K562 (cell line): Measurements from ENCODE around the gene ABCC5. TPM values are rescaled to one million over a fixed set of nuclear protein-coding genes. Genes with fewer than 3 reads are reported as not detected.

ENCODE experiments used
- ASH1L ChIP-seq: fragments of 450-650 bp; IDR thresholded peaks from 2 replicates; pipeline ENCODE4 v1.6.1; 2018; ENCODE audit warnings: borderline replicate concordance, mild to moderate bottlenecking, low read depth; ENCODE audit not compliant: partially characterized antibody
- CBX1 ChIP-seq: sonication (generic); IDR thresholded peaks from 2 replicates; pipeline ENCODE4 v1.6.1; 2016; ENCODE audit warnings: antibody characterized with exemption, low read depth, mild to moderate bottlenecking
- CHCHD3 ChIP-seq: fragments of 250-450 bp; sonication (Bioruptor Pico); IDR thresholded peaks from 2 replicates; pipeline ENCODE4 v2.1.2; 2022; ENCODE audit warnings: mild to moderate bottlenecking
- CREM ChIP-seq: IDR thresholded peaks from 2 replicates; pipeline ENCODE4 v1.6.1; 2014; ENCODE audit warnings: antibody characterized with exemption, low read depth
- CTBP1 ChIP-seq: fragments of 450-650 bp; IDR thresholded peaks from 2 replicates; pipeline ENCODE4 v1.6.1; 2016; ENCODE audit warnings: borderline replicate concordance
- DACH1 ChIP-seq: fragments of 450-650 bp; IDR thresholded peaks from 2 replicates; pipeline ENCODE4 v1.6.1; 2018; ENCODE audit not compliant: partially characterized antibody
- ERF ChIP-seq: fragments of 450-650 bp; formaldehyde crosslinking; IDR thresholded peaks from 2 replicates; pipeline ENCODE4 v1.4.0; 2020; ENCODE audit warnings: mild to moderate bottlenecking, mixed read lengths
- EZH2 ChIP-seq: IDR thresholded peaks from 2 replicates; pipeline ENCODE4 v1.6.1; 2012; ENCODE audit warnings: low read depth, mild to moderate bottlenecking, inconsistent platforms, low read length, borderline replicate concordance
- KDM1A ChIP-seq, 2 experiments: fragments of 450-650 bp; IDR thresholded peaks; 2 replicates each; pipeline ENCODE4 v1.6.1; 2016; ENCODE audit warnings: mild to moderate bottlenecking in 2 of 2
- LEF1 ChIP-seq: fragments of 450-650 bp; IDR thresholded peaks from 2 replicates; pipeline ENCODE4 v1.6.1; 2016; ENCODE audit warnings: mild to moderate bottlenecking
- MAFF ChIP-seq: IDR thresholded peaks from 2 replicates; pipeline ENCODE4 v1.6.1; 2012; ENCODE audit warnings: low read length, improper control_type of control experiment
- PCBP1 ChIP-seq: fragments of 200-400 bp; formaldehyde crosslinking; IDR thresholded peaks from 2 replicates; pipeline ENCODE4 v1.6.1; 2018; ENCODE audit warnings: mild to moderate bottlenecking, low read depth, low read length; ENCODE audit not compliant: poor library complexity, severe bottlenecking
- POLR3G ChIP-seq: IDR thresholded peaks from 2 replicates; pipeline ENCODE4 v1.6.1; 2011; ENCODE audit not compliant: insufficient read length, insufficient replicate concordance; ENCODE audit errors: extremely low read depth
- TCFL5 ChIP-seq: fragments of 250-450 bp; sonication (Bioruptor Pico); conservative IDR thresholded peaks from 2 replicates; pipeline ENCODE4 v1.6.1; 2021; ENCODE audit warnings: mild to moderate bottlenecking, moderate library complexity, matching md5 sums
- U2AF1 ChIP-seq: fragments of 200-400 bp; formaldehyde crosslinking; optimal IDR thresholded peaks from 2 replicates; pipeline ENCODE3; 2017; ENCODE audit warnings: mild to moderate bottlenecking, low read depth, low read length, moderate library complexity
- ZNF444 ChIP-seq: fragments of 250-450 bp; sonication (Bioruptor Pico); IDR thresholded peaks from 2 replicates; pipeline ENCODE4 v1.4.0; 2020; ENCODE audit warnings: mild to moderate bottlenecking, moderate library complexity
- ZNF699 ChIP-seq: fragments of 250-450 bp; sonication (Bioruptor Pico); IDR thresholded peaks from 2 replicates; pipeline ENCODE4 v1.8.0; 2021; ENCODE audit warnings: mild to moderate bottlenecking, moderate library complexity; ENCODE audit not compliant: insufficient replicate concordance
- ZNF780A ChIP-seq: fragments of 250-450 bp; sonication (Bioruptor Pico); IDR thresholded peaks from 2 replicates; pipeline ENCODE4 v1.5.0; 2021; ENCODE audit warnings: mild to moderate bottlenecking
- polyA plus RNA-seq, 8 experiments: library from polyadenylated mRNA; depleted of rRNA in 4 of 8; stranded (reverse) in 5 of 8; unstranded in 3 of 8; fragments of >200 nt; fragmentation: Nextera tagmentation in 2 of 8; fragmentation: Illumina TruSeq in 1 of 8; extraction: Ambion mirVana in 2 of 8; extraction: Trizol in 1 of 8; gene quantifications; 2 replicates each; pipeline versions ENCODE4 v1.2.1 to v1.2.3, GENCODE V29; 2011 to 2014; ENCODE audit warnings: inconsistent platforms in 1 of 8, missing spikeins in 1 of 8
- total RNA-seq, 7 experiments: library from RNA; depleted of rRNA in 6 of 7; stranded (reverse); fragments of >200 nt in 6 of 7; fragmentation: Illumina TruSeq in 2 of 7; extraction: Trizol in 2 of 7; gene quantifications; 2 replicates each; pipeline versions ENCODE4 v1.2.1 to v1.2.3, GENCODE V29; 2011 to 2021; ENCODE audit warnings: low replicate concordance in 1 of 7
- TF ChIP-seq, protein P1 (sequence below): sonication (generic); formaldehyde crosslinking; IDR thresholded peaks from 2 replicates; pipeline ENCODE4 v1.8.0; 2023; ENCODE audit warnings: mild to moderate bottlenecking, missing genetic modification reagents
- TF ChIP-seq, protein P2 (sequence below): fragments of 250-450 bp; sonication (Bioruptor Pico); IDR thresholded peaks from 2 replicates; pipeline ENCODE4 v1.8.0; 2022; ENCODE audit warnings: inconsistent platforms
- TF ChIP-seq, protein P3 (sequence below): fragments of 450-650 bp; IDR thresholded peaks from 2 replicates; pipeline ENCODE4 v1.6.1; 2017; ENCODE audit warnings: antibody characterized with exemption

ABCC5 gene
- total and polyA plus RNA-seq, 9 of the 15 experiments (the other 6 are each of a cell fraction or from before 2014, with no cell fraction given): 22.0 to 53.0 (median 41.9) TPM

DNA sequence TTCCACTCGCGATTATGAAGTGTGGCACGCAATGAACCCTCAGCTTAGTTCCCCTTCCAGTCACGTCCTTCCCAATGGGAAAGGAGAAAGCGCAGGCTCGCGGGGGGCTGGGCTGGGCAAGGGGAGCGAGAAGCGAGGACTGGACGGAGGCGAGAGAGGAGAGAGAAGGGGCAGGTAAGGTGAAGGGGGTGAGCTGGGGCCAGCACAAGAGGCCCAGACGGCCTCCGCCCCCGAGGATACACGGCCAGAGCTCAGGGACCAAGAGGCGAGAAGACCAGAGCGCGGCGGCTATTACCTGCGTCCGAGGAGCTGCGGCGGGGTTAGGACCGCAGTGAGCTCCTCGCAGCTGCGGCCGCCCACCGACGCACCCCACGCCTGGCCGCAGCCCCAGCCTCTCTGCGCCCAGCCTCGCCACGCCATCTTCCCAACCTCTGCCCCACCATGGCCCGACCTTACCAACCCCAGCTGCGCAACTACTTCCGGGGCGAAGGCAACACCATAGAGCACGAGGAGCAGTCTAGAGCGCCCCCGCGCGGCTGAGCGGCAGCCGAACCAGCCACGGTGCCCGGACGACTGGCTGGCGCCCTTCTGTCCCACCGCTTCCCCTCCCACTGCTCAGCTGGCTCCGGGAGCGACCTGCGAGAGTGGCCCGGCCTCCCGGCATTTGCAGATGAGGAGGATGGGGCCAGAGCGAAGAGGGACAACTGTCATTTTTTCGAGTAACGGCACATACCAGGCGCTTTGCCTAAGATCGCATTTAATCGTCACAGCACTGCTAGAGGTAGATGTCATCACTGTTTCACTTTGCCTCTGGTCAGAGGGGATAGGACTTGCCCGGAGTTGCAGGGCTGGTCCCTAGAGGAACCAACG is 133.0 kb downstream of the ABCC5 start, which contains the start of gene PARL (continued):
- TF ChIP-seq, protein P1, sequence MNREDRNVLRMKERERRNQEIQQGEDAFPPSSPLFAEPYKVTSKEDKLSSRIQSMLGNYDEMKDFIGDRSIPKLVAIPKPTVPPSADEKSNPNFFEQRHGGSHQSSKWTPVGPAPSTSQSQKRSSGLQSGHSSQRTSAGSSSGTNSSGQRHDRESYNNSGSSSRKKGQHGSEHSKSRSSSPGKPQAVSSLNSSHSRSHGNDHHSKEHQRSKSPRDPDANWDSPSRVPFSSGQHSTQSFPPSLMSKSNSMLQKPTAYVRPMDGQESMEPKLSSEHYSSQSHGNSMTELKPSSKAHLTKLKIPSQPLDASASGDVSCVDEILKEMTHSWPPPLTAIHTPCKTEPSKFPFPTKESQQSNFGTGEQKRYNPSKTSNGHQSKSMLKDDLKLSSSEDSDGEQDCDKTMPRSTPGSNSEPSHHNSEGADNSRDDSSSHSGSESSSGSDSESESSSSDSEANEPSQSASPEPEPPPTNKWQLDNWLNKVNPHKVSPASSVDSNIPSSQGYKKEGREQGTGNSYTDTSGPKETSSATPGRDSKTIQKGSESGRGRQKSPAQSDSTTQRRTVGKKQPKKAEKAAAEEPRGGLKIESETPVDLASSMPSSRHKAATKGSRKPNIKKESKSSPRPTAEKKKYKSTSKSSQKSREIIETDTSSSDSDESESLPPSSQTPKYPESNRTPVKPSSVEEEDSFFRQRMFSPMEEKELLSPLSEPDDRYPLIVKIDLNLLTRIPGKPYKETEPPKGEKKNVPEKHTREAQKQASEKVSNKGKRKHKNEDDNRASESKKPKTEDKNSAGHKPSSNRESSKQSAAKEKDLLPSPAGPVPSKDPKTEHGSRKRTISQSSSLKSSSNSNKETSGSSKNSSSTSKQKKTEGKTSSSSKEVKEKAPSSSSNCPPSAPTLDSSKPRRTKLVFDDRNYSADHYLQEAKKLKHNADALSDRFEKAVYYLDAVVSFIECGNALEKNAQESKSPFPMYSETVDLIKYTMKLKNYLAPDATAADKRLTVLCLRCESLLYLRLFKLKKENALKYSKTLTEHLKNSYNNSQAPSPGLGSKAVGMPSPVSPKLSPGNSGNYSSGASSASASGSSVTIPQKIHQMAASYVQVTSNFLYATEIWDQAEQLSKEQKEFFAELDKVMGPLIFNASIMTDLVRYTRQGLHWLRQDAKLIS (CRISPR knock-in tag): peak; percentile 94
- TF ChIP-seq EZH2 (no peak), ERF (CRISPR knock-in tag) (no peak), ZNF699 (no peak), CREM (peak; percentile 80), CHCHD3 (CRISPR knock-in tag) (no peak), PCBP1 (peak; percentile 67), CBX1 (peak; percentile 72; the same call in 1 of the 2 replicates), KDM1A (IDR thresholded peaks at IDR 0.05) (0 out of 4 replicates have a peak, but pooled peaks of 1 of the 2 experiments have one; percentile 11), MAFF (no peak), CTBP1 (peak; percentile 93), U2AF1 (no peak), LEF1 (no peak), ZNF780A (CRISPR knock-in tag) (no peak), DACH1 (peak; percentile 89), ZNF444 (no peak), POLR3G (no peak), TCFL5 (CRISPR knock-in tag) (no peak), ASH1L (no peak)
- TF ChIP-seq, protein P2, sequence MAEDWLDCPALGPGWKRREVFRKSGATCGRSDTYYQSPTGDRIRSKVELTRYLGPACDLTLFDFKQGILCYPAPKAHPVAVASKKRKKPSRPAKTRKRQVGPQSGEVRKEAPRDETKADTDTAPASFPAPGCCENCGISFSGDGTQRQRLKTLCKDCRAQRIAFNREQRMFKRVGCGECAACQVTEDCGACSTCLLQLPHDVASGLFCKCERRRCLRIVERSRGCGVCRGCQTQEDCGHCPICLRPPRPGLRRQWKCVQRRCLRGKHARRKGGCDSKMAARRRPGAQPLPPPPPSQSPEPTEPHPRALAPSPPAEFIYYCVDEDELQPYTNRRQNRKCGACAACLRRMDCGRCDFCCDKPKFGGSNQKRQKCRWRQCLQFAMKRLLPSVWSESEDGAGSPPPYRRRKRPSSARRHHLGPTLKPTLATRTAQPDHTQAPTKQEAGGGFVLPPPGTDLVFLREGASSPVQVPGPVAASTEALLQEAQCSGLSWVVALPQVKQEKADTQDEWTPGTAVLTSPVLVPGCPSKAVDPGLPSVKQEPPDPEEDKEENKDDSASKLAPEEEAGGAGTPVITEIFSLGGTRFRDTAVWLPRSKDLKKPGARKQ (CRISPR knock-in tag): no peak
- TF ChIP-seq, protein P3, sequence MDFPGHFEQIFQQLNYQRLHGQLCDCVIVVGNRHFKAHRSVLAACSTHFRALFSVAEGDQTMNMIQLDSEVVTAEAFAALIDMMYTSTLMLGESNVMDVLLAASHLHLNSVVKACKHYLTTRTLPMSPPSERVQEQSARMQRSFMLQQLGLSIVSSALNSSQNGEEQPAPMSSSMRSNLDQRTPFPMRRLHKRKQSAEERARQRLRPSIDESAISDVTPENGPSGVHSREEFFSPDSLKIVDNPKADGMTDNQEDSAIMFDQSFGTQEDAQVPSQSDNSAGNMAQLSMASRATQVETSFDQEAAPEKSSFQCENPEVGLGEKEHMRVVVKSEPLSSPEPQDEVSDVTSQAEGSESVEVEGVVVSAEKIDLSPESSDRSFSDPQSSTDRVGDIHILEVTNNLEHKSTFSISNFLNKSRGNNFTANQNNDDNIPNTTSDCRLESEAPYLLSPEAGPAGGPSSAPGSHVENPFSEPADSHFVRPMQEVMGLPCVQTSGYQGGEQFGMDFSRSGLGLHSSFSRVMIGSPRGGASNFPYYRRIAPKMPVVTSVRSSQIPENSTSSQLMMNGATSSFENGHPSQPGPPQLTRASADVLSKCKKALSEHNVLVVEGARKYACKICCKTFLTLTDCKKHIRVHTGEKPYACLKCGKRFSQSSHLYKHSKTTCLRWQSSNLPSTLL: no peak
